GM21360 (cell line): ENCODE measurements around the gene FAM131C.
"Not testable (repeated sequence)": the region's sequence is repeated elsewhere in the genome, so short reads cannot be mapped to it uniquely, and the experiment has no call there.

Experiments used
- ATAC-seq: cut with Tn5 transposase; IDR thresholded peaks from one replicate; pipeline ENCODE4 v1.9.1; 2021; ENCODE audit warnings: mild to moderate bottlenecking, moderate library complexity; ENCODE audit not compliant: unreplicated experiment

FAM131C gene

DNA sequence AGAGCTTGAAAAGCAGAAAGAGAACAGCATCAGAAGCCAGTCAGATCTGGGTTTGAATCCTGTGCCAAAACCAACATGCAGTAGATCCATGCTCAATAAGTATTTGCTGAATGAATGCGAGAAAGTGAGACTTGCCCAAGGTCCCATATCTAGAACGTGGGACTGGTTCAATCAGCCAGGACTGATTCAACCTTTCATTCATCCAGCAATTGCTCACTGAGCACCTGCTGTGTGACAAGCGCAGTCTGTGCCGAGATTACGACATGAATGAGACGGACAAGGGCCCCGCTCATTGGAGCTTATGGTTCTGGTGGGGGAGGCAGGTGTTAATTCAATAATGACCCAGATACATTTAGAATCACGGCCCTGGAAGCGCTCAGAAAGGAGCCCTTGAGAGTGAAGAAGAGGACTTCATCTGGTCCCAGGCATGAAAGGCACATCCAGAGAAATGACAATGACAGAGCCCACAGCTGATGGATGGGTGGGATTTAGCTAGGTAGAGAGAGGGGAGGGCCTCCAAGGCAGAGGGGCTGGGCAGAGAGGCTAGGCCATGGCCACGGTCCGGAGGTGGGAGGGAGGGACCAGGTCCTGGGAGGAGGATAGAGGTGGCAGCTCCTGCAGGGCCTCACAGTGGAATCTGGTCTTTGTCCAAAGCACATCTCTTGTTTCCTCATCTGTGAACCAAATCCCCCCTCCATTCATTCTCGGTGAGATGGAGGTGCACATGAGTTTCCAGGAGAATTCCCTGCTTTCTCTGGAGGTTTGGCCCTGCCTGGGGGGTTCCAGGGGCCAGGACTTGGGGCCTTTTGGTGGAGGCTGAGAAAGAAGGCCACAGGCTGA is 4.2 kb upstream of the FAM131C start:
- ATAC-seq, result no peak

DNA sequence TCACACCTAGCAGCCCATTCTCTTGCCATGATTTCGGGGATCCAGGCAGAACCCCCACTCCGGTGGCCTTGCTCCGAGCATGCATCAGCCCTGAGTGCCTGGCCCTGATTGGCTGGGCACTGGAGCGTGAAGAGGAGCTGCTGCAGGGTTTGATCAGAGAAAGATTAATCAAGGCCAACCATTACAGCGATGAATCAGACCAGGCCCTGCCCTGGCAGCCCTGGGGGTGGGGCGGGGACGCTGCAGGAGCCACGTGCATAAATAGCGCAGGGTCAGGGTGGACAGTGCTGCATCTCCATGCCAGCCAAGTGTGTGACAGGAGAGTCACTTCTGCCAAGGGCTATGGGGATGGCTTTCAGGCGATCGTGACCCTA is 3.4 kb upstream of the FAM131C start:
- no peak for ATAC-seq

GRCh38 chr1:16076031-16076864 is 2.8 kb upstream of the FAM131C start:
- ATAC-seq, result no peak

GRCh38 chr1:16075337-16076030 is 2.0 kb upstream of the FAM131C start:
- ATAC-seq, result no peak

DNA sequence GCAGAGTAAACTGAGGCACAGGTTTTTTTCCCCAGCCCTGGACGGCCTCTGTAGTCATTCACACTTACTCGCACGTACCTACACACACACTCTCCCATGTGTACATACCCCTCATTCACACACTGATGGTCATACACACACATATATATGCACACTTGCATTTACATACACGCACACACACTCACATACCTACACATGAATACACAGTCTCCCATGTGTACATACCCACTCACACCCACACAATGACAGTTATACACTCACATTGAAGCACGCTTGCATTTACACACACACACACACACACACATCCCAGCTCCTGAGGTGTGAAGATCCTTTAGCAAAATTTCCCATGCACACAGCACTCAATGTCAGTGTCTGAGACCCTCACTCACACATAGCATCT is 766 bp upstream of the FAM131C start:
- ATAC-seq, result no peak

GRCh38 chr1:16072616-16073484 is 601 bp downstream of the FAM131C start:
- ATAC-seq, result no peak

DNA sequence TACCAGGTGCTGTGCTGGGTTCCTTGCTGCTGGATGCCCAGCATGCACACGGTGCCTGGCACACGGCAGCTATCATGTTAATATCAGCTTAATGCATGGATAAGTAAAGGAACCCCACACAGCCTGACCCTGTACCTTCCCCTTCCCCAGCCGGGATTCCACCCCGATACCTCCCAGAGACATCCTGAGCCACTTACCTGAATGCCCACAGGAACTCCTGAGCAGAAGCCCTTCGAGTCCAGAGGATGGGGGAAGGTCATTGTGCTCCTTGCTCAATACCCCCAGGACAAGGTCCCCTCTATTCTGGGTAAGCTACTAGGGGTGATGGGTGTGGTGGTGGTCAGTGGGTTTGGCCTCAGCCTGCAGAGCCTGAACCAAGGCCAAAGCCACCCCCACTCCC is 1.4 kb downstream of the FAM131C start:
- no peak for ATAC-seq

- no peak for ATAC-seq
These were observed 1.8 kb downstream of the FAM131C start for GRCh38 chr1:16071614-16072013.

- no peak for ATAC-seq
These were observed 2.7 kb downstream of the FAM131C start for GRCh38 chr1:16070640-16071355.

- no peak for ATAC-seq
These were observed 4.8 kb downstream of the FAM131C start for GRCh38 chr1:16068356-16069270.

- ATAC-seq, result no peak
These were observed 5.5 kb downstream of the FAM131C start for GRCh38 chr1:16067933-16068332.

DNA sequence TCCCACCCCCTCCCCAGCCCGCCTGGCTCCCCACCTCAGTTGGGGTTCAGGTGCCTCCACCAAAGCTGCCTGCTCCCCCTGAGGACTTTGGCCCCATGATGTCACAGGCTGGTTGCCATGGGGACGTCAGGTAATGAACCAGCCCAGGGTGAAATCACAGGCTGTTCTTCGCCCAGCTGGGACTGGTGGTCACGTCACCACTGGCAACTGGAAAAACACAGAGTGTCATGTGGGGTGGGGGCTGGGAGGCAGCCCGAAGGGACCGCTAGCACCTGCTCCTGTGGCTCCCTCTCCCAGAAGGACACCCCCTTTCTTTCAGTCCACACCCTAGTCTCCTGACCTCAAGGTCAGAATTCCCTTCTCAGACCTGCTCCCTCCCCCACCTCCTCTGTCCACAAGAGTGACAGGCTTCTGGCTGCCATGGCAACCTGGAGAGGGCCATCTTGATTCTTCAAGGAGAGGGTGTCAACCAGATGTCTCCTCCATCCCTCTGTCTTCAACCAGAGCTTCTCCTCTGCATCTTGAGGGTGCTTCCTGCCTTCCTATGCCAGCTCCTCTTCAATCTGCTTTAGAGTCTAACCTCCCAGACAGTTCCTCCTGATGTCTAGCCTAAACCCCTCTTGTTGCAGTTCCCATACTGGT is 6.2 kb downstream of the FAM131C start:
- no peak for ATAC-seq

DNA sequence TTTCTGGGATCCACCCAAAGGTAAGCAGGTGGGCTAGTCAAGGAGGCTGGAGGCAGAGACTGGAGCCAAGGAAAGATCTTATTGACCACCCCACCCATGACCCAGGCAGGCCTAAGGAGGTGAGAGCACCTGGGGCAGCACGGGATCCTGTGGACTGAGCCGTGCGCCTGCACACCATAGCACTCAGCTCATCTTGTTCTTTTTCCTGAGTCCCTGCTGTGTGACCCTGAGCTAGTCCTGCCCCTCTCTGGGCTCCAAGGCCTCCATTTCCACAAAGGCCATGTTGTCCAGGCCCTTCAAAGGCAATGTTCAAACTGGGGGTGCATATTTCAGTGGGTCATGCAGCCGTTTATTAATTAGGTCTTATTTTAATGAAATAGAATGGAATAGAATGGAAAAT is 7.2 kb downstream of the FAM131C start:
- no peak for ATAC-seq

DNA sequence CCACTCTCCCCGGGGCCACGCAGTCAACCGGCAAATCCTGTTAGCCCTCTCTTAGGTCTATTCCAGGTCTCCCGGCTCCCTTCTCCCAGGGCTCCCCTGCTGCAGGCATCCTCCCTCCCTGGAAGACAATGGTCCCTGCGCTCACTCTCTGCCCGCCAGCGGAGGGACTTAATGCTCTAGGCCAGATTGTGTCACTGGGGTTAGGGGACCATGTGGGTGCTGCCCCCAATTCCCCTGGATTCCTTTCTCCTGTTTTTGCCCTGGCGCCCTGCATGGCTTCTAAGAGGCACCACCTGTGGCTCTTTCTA is 8.2 kb downstream of the FAM131C start:
- ATAC-seq, result no peak

GRCh38 chr1:16064536-16065268 is 8.7 kb downstream of the FAM131C start:
- ATAC-seq, result no peak

DNA sequence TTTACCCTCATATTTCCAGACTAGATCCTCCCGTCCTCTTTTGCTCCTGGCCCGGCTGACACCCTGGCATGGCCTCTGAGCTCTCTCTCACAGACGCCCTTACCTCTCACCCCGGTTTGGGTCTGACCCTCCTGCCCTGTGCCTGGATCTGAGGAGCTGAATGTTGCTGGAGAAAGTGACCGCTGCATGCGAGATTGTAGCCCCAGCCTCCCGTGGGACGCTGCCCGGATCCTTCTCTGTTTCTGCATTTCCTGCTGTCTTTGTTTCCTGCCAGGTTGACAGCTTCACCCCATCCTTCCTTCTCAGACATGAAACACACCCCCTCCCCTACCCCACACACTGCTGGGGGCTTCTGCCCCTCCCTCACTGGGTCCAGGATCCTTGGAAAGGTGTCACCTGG is 9.5 kb downstream of the FAM131C start:
- no peak for ATAC-seq

DNA sequence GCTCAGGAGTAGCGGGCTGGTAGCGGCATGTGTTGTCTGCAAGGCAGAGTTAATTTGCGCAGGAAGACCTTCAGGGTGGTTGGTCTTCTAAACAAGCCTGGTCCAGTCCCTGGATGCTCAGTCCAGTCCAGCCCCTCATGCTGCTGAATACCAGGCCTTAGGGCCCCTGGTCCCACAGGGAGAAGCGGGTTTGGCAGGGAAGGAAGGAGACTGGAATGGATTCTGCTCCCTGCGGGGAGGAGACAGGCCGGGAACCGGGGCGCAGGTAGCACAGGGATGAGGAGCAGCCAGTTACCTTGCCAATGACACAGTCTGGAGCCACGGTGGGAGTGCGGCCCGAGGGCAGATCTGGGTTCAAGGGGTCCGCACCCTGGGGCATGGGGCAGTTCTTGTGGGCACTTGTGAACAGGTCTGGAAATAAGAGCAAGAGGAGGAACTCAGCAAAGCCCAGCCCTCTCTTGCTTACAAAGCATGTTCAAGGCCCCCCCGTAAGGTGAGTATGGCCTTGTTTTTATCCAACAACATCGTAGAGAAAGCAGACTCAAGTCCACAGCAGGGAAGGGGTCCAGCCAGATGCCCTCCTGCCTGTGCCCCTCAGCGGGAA is 10.1 kb downstream of the FAM131C start:
- ATAC-seq, result no peak

DNA sequence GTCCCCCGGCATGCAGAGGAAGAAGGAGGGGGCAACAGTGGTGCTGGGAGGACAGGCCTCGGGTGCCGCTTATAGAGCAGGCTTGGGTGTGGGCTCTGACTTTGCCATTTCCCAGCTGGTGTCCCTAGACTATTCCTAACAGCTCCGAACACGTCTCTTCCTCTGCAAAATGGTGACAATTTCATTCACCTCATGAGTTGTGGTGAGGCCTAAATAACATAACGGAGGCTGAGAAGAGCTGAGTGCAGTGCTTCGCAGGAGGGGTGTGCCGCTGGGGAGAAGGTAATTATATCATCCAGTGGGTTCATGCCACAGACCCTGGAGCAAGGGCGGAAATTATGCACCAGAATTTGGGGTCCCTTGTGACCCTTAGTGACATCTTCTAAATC is 10.8 kb downstream of the FAM131C start:
- not testable (repeated sequence) for ATAC-seq
